SH-SY5Y (cell line): ENCODE measurements around the gene CTDNEP1.

Source experiments
- GATA2 ChIP-seq: IDR thresholded peaks from 2 replicates; pipeline ENCODE4 v1.6.1; 2011; ENCODE audit warnings: mild to moderate bottlenecking, low read depth, low read length
- GATA3 ChIP-seq: IDR thresholded peaks from 2 replicates; pipeline ENCODE4 v1.6.1; 2011; ENCODE audit warnings: low read depth, mild to moderate bottlenecking, low read length, moderate library complexity

DNA sequence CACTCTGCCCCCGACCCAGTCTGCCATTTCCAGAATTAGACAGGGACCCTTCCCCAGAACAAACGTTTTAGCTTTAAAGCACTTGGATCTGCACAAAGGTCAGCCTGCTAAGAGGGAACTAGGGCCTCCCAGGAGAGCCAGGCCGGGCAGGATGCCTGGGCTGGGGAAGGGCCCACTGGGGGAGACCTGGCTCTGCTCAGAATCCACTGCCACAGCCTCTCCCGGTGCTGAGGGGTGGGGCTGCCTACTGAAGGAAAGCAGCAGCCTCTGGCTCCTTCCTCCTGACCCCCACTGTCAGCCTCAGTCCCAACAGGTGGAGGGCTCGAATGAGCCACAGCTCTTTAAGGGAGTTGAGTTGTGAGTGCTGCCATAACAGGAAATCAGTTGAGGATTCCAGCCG lies 41.2 kb upstream of the CTDNEP1 start:
- TF ChIP-seq GATA2 (no peak), GATA3 (no peak)
